Retinal pigment epithelial cell (primary cell): Measurements from ENCODE around the gene USHBP1.
"Not testable (repeated sequence)": the region's sequence is repeated elsewhere in the genome, so short reads cannot be mapped to it uniquely, and the experiment has no call there.

ENCODE experiments used
- DNase-seq: peaks from one replicate; pipeline ENCODE4 v3.0.0-alpha.2; 2010; ENCODE audit warnings: low read depth
- H3K4me3 ChIP-seq: 2 replicates; pipeline ENCODE4 v1.5.1; 2011; ENCODE audit warnings: mild to moderate bottlenecking, low read length, control low read depth, moderate library complexity
- CTCF ChIP-seq: conservative IDR thresholded peaks from 2 replicates; pipeline ENCODE4 v1.5.1; 2011; ENCODE audit warnings: low read depth, low read length, control low read depth, inconsistent platforms

The USHBP1 gene

GRCh38 chr19:17303167-17303939 is 38.8 kb upstream of the USHBP1 start, which contains the start of gene ABHD8:
Gene ABHD8, minus strand, starts transcription at chr19:17303425. Its CDS starts 1,809 bp downstream, at chr19:17301616.
- peak; percentile 84 for DNase-seq
- H3K4me3 ChIP-seq = peak within 1 kb of the TSS; percentile 69
- peak; percentile 34 for TF ChIP-seq CTCF

DNA sequence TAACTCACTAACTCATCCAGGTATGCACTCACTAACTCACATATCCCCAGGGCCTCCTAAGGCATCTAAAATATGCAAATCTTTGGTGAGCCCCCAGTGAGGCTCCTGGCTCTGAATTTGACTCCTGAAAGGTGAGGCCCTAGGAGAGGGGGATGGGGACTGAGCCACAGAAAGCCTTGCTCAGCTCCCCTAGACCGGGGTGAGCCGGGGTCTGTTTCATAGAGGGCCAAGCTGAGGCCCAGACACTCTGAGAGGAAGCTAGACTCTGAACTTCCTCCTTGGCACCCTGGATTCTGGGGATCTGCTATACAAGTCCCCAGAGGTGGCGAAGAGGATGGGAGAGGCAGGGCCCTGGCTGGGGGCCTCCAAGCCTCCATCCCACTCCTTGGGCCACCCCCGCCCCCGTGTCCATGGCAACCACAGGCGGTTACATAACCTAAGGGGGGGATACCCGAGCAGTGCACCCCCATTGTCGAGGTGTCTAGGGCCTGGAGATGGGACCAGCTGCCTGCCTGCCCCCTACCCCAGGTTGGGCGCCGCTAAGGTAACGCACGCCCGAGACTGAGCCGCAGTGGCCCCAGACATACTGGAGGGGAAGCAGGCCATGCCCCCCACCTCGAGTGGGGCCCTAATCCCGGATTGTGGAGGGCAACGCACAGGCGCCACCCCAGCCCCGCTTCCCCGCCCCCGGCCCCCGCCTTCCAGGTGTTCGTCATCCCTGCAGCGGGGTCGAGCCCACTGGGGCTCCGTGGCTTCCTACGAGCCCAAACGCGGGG is 38.0 kb upstream of the USHBP1 start:
- DNase-seq = no peak
- no peak for TF ChIP-seq CTCF
- H3K4me3 ChIP-seq = peak overlapping the region; percentile 69

GRCh38 chr19:17300992-17301619 is 36.6 kb upstream of the USHBP1 start:
- no peak for DNase-seq
- H3K4me3 ChIP-seq = no peak overlapping the region

GRCh38 chr19:17296976-17297375 is 32.4 kb upstream of the USHBP1 start:
- TF ChIP-seq CTCF = no peak
- no peak overlapping the region for H3K4me3 ChIP-seq

More at GRCh38 chr19:17300992-17301619, 36.6 kb upstream of the USHBP1 start:
- TF ChIP-seq CTCF = no peak

DNA sequence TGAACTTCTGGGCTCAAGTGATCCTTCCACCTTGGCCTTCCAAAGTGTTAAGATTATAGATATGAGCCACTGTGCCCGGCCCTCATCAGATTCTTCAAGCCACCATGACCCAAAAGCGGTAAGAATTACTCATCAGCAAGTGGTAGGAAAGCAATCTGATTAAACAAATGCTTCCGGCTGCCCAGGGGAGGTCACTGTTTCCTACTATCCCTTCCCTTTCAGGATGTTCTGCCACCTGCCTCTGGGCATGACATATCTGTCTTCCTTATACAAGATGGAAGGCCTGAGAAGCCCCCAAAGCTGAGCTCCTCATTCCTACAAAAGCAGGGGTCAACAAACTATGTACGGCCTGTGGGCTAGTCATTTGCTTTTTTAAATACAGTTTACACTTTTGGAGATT is 31.7 kb upstream of the USHBP1 start:
- H3K4me3 ChIP-seq = no peak overlapping the region
- TF ChIP-seq CTCF = peak; percentile 15
- no peak for DNase-seq

More at GRCh38 chr19:17296976-17297375, 32.4 kb upstream of the USHBP1 start:
- no peak for DNase-seq

DNA sequence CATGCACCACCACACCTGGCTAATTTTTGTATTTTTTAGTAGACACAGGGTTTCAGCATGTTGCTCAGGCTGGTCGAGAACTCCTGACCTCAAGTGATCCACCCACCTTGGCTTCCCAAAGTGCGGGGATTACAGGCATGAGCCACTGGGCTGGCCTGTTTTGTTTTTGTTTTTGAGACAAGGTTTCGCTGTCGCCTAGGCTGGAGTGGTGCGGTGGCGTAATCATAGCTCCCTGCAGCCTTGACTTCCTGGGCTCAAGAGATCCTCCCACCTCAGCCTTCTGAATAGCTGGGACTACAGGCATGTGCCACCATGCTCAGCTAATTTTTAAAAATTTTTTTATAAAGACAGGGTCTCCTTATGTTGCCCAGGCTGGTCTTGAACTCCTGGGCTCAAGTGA is 31.0 kb upstream of the USHBP1 start:
- not testable (repeated sequence) for H3K4me3 ChIP-seq, DNase-seq
